Measurements from ENCODE around the gene BUB1.
"Not testable (repeated sequence)": the region's sequence is repeated elsewhere in the genome, so short reads cannot be mapped to it uniquely, and the experiment has no call there.

Gene BUB1

GRCh38 chr2:110677530-110678456 is at the start of gene BUB1:
TSS of gene BUB1 (minus strand) at chr2:110678063. CDS start at chr2:110677995, 68 bp downstream.
- DNase-seq, result peak; percentile 92 to 98 (median 96)
- intact Hi-C loops (cut with DNase I), result no loop called here

GRCh38 chr2:110726285-110726684 is 48.4 kb upstream of the BUB1 start:
- intact Hi-C loops (cut with DNase I), result no loop called here
- DNase-seq, result no peak

- DNase-seq, result no peak
Observed at GRCh38 chr2:110725859-110726258, 48.0 kb upstream of the BUB1 start.

GRCh38 chr2:110725370-110725769 is 47.5 kb upstream of the BUB1 start:
- no peak for DNase-seq
- intact Hi-C loops (cut with DNase I), result no loop called here

More at GRCh38 chr2:110725859-110726258, 48.0 kb upstream of the BUB1 start:
- intact Hi-C loops (cut with DNase I), result no loop called here

GRCh38 chr2:110724820-110725219 is 47.0 kb upstream of the BUB1 start:
- intact Hi-C loops (cut with DNase I), result no loop called here
- DNase-seq, result no peak

- intact Hi-C loops (cut with DNase I), result no loop called here
- DNase-seq, result no peak
Observed at GRCh38 chr2:110720547-110720946, 42.7 kb upstream of the BUB1 start.

- DNase-seq, result no peak
- intact Hi-C loops (cut with DNase I), result no loop called here
Observed at GRCh38 chr2:110718990-110719389, 41.1 kb upstream of the BUB1 start.

GRCh38 chr2:110718382-110718781 is 40.5 kb upstream of the BUB1 start:
- no peak for DNase-seq
- intact Hi-C loops (cut with DNase I), result no loop called here

- peak in 33 of 42 donors; percentile 3 to 71 (median 35) for DNase-seq
- intact Hi-C loops (cut with DNase I), result no loop called here
Observed at GRCh38 chr2:110717734-110718133, 39.9 kb upstream of the BUB1 start.

- DNase-seq, result peak in 7 of 42 donors; percentile 9 to 47 (median 27)
- intact Hi-C loops (cut with DNase I), result no loop called here
Observed at GRCh38 chr2:110716959-110717645, 39.2 kb upstream of the BUB1 start.

- intact Hi-C loops (cut with DNase I), result no loop called here
Observed at GRCh38 chr2:110714452-110715224, 36.8 kb upstream of the BUB1 start.

GRCh38 chr2:110713513-110714362 is 35.9 kb upstream of the BUB1 start:
- DNase-seq, result no peak
- intact Hi-C loops (cut with DNase I), result no loop called here

More at GRCh38 chr2:110714452-110715224, 36.8 kb upstream of the BUB1 start:
- no peak for DNase-seq

GRCh38 chr2:110712737-110713136 is 34.9 kb upstream of the BUB1 start:
- intact Hi-C loops (cut with DNase I), result no loop called here

GRCh38 chr2:110708455-110708854 is 30.6 kb upstream of the BUB1 start:
- intact Hi-C loops (cut with DNase I), result no loop called here
- no peak for DNase-seq

More at GRCh38 chr2:110712737-110713136, 34.9 kb upstream of the BUB1 start:
- DNase-seq, result no peak

GRCh38 chr2:110707386-110707965 is 29.6 kb upstream of the BUB1 start:
- no peak for DNase-seq
- intact Hi-C loops (cut with DNase I), result no loop called here

GRCh38 chr2:110702514-110703380 is 24.9 kb upstream of the BUB1 start:
- DNase-seq, result no peak
- intact Hi-C loops (cut with DNase I), result no loop called here

GRCh38 chr2:110698253-110698652 is 20.4 kb upstream of the BUB1 start:
- DNase-seq; intact Hi-C loops (cut with DNase I): not testable (repeated sequence)
